Neuronal stem cell (in vitro differentiated cells): ENCODE data around the gene PARVA.

Experiments
- DNase-seq: peaks from one replicate; pipeline ENCODE4 v3.0.0-alpha.2; 2013; ENCODE audit warnings: low spot score
- H2AFZ ChIP-seq: one replicate; pipeline ENCODE4 v1.6.1; 2013; ENCODE audit warnings: mild to moderate bottlenecking, low read length, inconsistent platforms
- H2AK5ac ChIP-seq: 2 replicates; pipeline ENCODE4 v1.6.1; 2013; ENCODE audit warnings: low read depth, mild to moderate bottlenecking, inconsistent platforms, low read length, moderate library complexity, mixed read lengths
- H2BK120ac ChIP-seq: 2 replicates; pipeline ENCODE4 v1.6.1; 2013; ENCODE audit warnings: low read depth, mild to moderate bottlenecking, inconsistent platforms, low read length, moderate library complexity, mixed read lengths
- H2BK12ac ChIP-seq: one replicate; pipeline ENCODE4 v1.6.1; 2013; ENCODE audit warnings: low read length, inconsistent platforms
- H2BK15ac ChIP-seq: 2 replicates; pipeline ENCODE4 v1.6.1; 2013; ENCODE audit warnings: mild to moderate bottlenecking, low read length, inconsistent platforms, mixed read lengths
- H2BK5ac ChIP-seq: one replicate; pipeline ENCODE4 v1.6.1; 2013; ENCODE audit warnings: inconsistent platforms, mild to moderate bottlenecking, low read length, moderate library complexity
- H3K14ac ChIP-seq: one replicate; pipeline ENCODE4 v1.6.1; 2013; ENCODE audit warnings: low read length, inconsistent platforms
- H3K18ac ChIP-seq: 2 replicates; pipeline ENCODE4 v1.6.1; 2013; ENCODE audit warnings: low read length, inconsistent platforms
- H3K23ac ChIP-seq: 2 replicates; pipeline ENCODE4 v1.6.1; 2013; ENCODE audit warnings: low read depth, mild to moderate bottlenecking, mixed read lengths, low read length, inconsistent platforms; ENCODE audit not compliant: poor library complexity
- H3K27ac ChIP-seq: replicated peaks from 3 replicates; pipeline ENCODE4 v1.5.1; 2013; ENCODE audit warnings: low read length, inconsistent platforms
- H3K27me3 ChIP-seq, 3 experiments: 2 replicates each; pipeline ENCODE4 v1.6.1; 2013; ENCODE audit warnings: low read length in 3 of 3, mild to moderate bottlenecking in 2 of 3, inconsistent platforms in 1 of 3, low read depth in 1 of 3, mixed read lengths in 1 of 3, moderate library complexity in 1 of 3; ENCODE audit not compliant: control insufficient read depth in 3 of 3, insufficient read depth in 3 of 3
- H3K36me3 ChIP-seq, 2 donors: replicated peaks in 1 of 2; 2 replicates each; pipeline ENCODE4 v1.6.1; 2013; ENCODE audit warnings: low read length in 2 of 2; ENCODE audit not compliant: control insufficient read depth in 2 of 2, insufficient read depth in 2 of 2
- H3K4ac ChIP-seq: 2 replicates; pipeline ENCODE4 v1.6.1; 2013; ENCODE audit warnings: inconsistent platforms, mild to moderate bottlenecking, low read length, moderate library complexity
- H3K4me1 ChIP-seq, 2 donors: 1 replicate in 1 of 2; 2 replicates in 1 of 2; pipeline ENCODE4 v1.6.1; 2013; ENCODE audit warnings: low read length in 2 of 2, low read depth in 1 of 2; ENCODE audit not compliant: control insufficient read depth in 2 of 2, insufficient read depth in 1 of 2
- H3K4me2 ChIP-seq: one replicate; pipeline ENCODE4 v1.6.1; 2013; ENCODE audit warnings: mild to moderate bottlenecking, low read length, inconsistent platforms; ENCODE audit not compliant: insufficient read depth, poor library complexity, severe bottlenecking
- H3K4me3 ChIP-seq, 2 donors: 2 replicates each; pipeline ENCODE4 v1.5.1; 2013; ENCODE audit warnings: low read length in 2 of 2, mild to moderate bottlenecking in 2 of 2, inconsistent platforms in 1 of 2, moderate library complexity in 1 of 2
- H3K79me1 ChIP-seq: one replicate; pipeline ENCODE4 v1.6.1; 2013; ENCODE audit warnings: low read depth, mild to moderate bottlenecking, inconsistent platforms, low read length, moderate library complexity
- H3K9ac ChIP-seq: one replicate; pipeline ENCODE4 v1.6.1; 2013; ENCODE audit warnings: mild to moderate bottlenecking, low read depth, low read length, inconsistent platforms; ENCODE audit not compliant: poor library complexity
- H3K9me3 ChIP-seq, 2 donors: replicated peaks in 1 of 2; 2 replicates each; pipeline versions ENCODE3 to v1.6.1; 2013; ENCODE audit warnings: low read length in 2 of 2, mild to moderate bottlenecking in 2 of 2, inconsistent platforms in 1 of 2, low read depth in 1 of 2, mixed read lengths in 1 of 2, moderate library complexity in 1 of 2; ENCODE audit not compliant: control insufficient read depth in 2 of 2, insufficient read depth in 1 of 2
- H4K8ac ChIP-seq: one replicate; pipeline ENCODE4 v1.6.1; 2013; ENCODE audit warnings: low read depth, mild to moderate bottlenecking, inconsistent platforms, low read length, moderate library complexity
- H4K91ac ChIP-seq: one replicate; pipeline ENCODE4 v1.6.1; 2013; ENCODE audit warnings: low read length, low read depth, mild to moderate bottlenecking, inconsistent platforms; ENCODE audit not compliant: poor library complexity
- whole genome bisulfite sequencing, 2 donors: extraction: QIAGEN DNeasy Blood & Tissue Kit; methylation state at CpG; one replicate each; pipeline ENCODE4 v1.1.7; 2013; ENCODE audit warnings: missing lambda C conversion rate in 2 of 2, mixed read lengths in 1 of 2; ENCODE audit not compliant: insufficient read length in 2 of 2, insufficient replicate concordance in 1 of 2; ENCODE audit errors: extremely low coverage in 2 of 2; 5-methylcytosine and 5-hydroxymethylcytosine counted together

PARVA gene

GRCh38 chr11:12459865-12460444 is 82.6 kb downstream of the PARVA start:
- H3K4ac ChIP-seq = no peak overlapping the region
- H4K8ac ChIP-seq = no peak overlapping the region
- no peak overlapping the region for H3K4me2 ChIP-seq
- WGBS, 2 donors = no CpG with 5 or more reads among the region's 3 CpGs
- H2AFZ ChIP-seq = no peak overlapping the region
- H2BK12ac ChIP-seq = no peak overlapping the region
- peaks cover 0 to 15% of the 10 kb centered on the region in 2 donors for H3K4me1 ChIP-seq
- no peak overlapping the region for H3K27ac ChIP-seq
- H3K79me1 ChIP-seq = no peaks in the 10 kb centered on the region
- H3K18ac ChIP-seq = no peak overlapping the region
- H4K91ac ChIP-seq = no peak overlapping the region
- no peak overlapping the region for H2AK5ac ChIP-seq
- no peaks in the 10 kb centered on the region for H3K27me3 ChIP-seq
- H2BK120ac ChIP-seq = no peak overlapping the region
- no peak overlapping the region for H3K14ac ChIP-seq
- H3K36me3 ChIP-seq = no peaks in the 10 kb centered on the region
- H3K9ac ChIP-seq = no peak overlapping the region
- no peak overlapping the region for H3K23ac ChIP-seq
- H2BK5ac ChIP-seq = no peak overlapping the region
- no peak for DNase-seq
- no peak overlapping the region for H2BK15ac ChIP-seq
- H3K9me3 ChIP-seq = peaks cover 2% of the 10 kb centered on the region in 2 donors
- no peak overlapping the region for H3K4me3 ChIP-seq

- Histone ChIP-seq H3K4me2 (no peak overlapping the region), H3K27me3 (no peaks in the 10 kb centered on the region), H2AFZ (no peak overlapping the region), H2BK120ac (no peak overlapping the region), H3K36me3 (no peaks in the 10 kb centered on the region), H4K8ac (no peak overlapping the region), H3K9ac (peak overlapping the region; percentile 17), H3K14ac (no peak overlapping the region), H3K23ac (no peak overlapping the region), H4K91ac (no peak overlapping the region), H3K4ac (no peak overlapping the region), H3K27ac (no peak overlapping the region), H3K9me3 (peaks cover 2 to 3% of the 10 kb centered on the region in 2 donors), H3K79me1 (no peaks in the 10 kb centered on the region), H2BK12ac (no peak overlapping the region), H2BK5ac (no peak overlapping the region), H3K4me3 (no peak overlapping the region), H2BK15ac (no peak overlapping the region), H3K4me1 (peaks cover 0 to 15% of the 10 kb centered on the region in 2 donors), H3K18ac (no peak overlapping the region), H2AK5ac (no peak overlapping the region)
- DNase-seq = no peak
- no CpG with 5 or more reads among the region's 4 CpGs for WGBS, 2 donors
Observed at GRCh38 chr11:12460466-12460865, 83.1 kb downstream of the PARVA start.

- Histone ChIP-seq H2BK15ac (no peak overlapping the region), H3K9ac (no peak overlapping the region), H3K36me3 (no peaks in the 10 kb centered on the region), H3K4ac (no peak overlapping the region), H2AK5ac (no peak overlapping the region), H2AFZ (no peak overlapping the region), H4K8ac (no peak overlapping the region), H3K4me2 (no peak overlapping the region), H3K4me3 (no peak overlapping the region), H3K9me3 (peaks cover 2 to 3% of the 10 kb centered on the region in 2 donors), H3K79me1 (no peaks in the 10 kb centered on the region), H2BK120ac (no peak overlapping the region), H3K27ac (no peak overlapping the region), H3K14ac (no peak overlapping the region), H3K23ac (no peak overlapping the region), H2BK5ac (no peak overlapping the region), H3K4me1 (peaks cover 0 to 14% of the 10 kb centered on the region in 2 donors), H3K27me3 (no peaks in the 10 kb centered on the region), H4K91ac (no peak overlapping the region), H2BK12ac (no peak overlapping the region), H3K18ac (no peak overlapping the region)
- WGBS, 2 donors = no CpG with 5 or more reads among the region's 5 CpGs
- DNase-seq = no peak
Observed at GRCh38 chr11:12461516-12461915, 84.1 kb downstream of the PARVA start.

DNA sequence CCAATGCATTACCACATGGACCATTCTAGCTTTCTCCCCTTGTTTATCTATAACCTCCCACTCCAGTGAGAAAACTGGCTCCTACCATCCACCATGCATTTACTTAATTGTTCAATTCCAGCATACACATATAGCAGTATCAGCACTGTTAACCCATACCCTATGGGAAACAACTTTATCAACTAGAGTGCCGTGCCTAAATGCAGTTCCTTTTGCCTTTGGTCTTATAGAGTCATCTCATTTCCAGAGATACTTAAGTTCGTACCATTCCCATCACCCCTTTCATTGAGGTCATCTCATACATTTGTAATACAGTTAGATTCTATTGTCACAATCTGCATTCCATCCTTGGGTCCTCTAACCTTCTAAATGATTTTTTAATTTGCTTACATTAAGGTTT is 86.9 kb downstream of the PARVA start:
- Histone ChIP-seq H3K9ac (no peak overlapping the region), H4K91ac (no peak overlapping the region), H3K79me1 (no peaks in the 10 kb centered on the region), H2AFZ (no peak overlapping the region), H4K8ac (no peak overlapping the region), H3K27me3 (no peaks in the 10 kb centered on the region), H3K18ac (no peak overlapping the region), H3K4ac (no peak overlapping the region), H2AK5ac (no peak overlapping the region), H3K9me3 (peaks cover 2 to 3% of the 10 kb centered on the region in 2 donors), H2BK5ac (no peak overlapping the region), H3K4me3 (no peak overlapping the region), H3K27ac (no peak overlapping the region), H2BK15ac (no peak overlapping the region), H3K14ac (no peak overlapping the region), H3K23ac (no peak overlapping the region), H2BK120ac (no peak overlapping the region), H3K4me1 (peaks cover 0 to 8% of the 10 kb centered on the region in 2 donors), H3K4me2 (no peak overlapping the region), H3K36me3 (no peaks in the 10 kb centered on the region), H2BK12ac (no peak overlapping the region)
- no peak for DNase-seq
- no CpG with 5 or more reads among the region's 2 CpGs for WGBS, 2 donors
